Right cardiac atrium (tissue), 5 donors: ENCODE data around the gene WDR83. TPM values are rescaled to one million over a fixed set of nuclear protein-coding genes. Genes with fewer than 3 reads are reported as not detected.

ENCODE experiments used
- ATAC-seq, 2 donors: fragments of 200-7000 bp; cut with Tn5 transposase; one replicate each; pipeline versions ENCODE4 v1.8.0 to v1.9.1; 2020; ENCODE audit warnings: moderate library complexity in 2 of 2, mild to moderate bottlenecking in 1 of 2
- DNase-seq, 3 donors: peaks; one replicate each; pipeline ENCODE4 v3.0.0-alpha.2; 2020
- H3K27ac ChIP-seq: one replicate; pipeline ENCODE4 v1.5.1; 2013; ENCODE audit warnings: mild to moderate bottlenecking, low read length, control low read depth, moderate library complexity
- H3K27me3 ChIP-seq: one replicate; pipeline ENCODE4 v1.6.1; 2013; ENCODE audit not compliant: control insufficient read depth, insufficient read depth
- H3K4me1 ChIP-seq: one replicate; pipeline ENCODE4 v1.6.1; 2013; ENCODE audit warnings: low read length; ENCODE audit not compliant: control insufficient read depth, insufficient read depth
- H3K4me3 ChIP-seq: one replicate; pipeline ENCODE4 v1.5.1; 2013; ENCODE audit warnings: low read length, control low read depth
- H3K9me3 ChIP-seq: one replicate; pipeline ENCODE4 v1.6.1; 2013; ENCODE audit warnings: low read length; ENCODE audit not compliant: control insufficient read depth
- WGBS: extraction: QIAGEN DNeasy Blood & Tissue Kit; methylation state at CpG from one replicate; pipeline ENCODE4 v1.1.7; 2013; 5-methylcytosine and 5-hydroxymethylcytosine counted together
- intact Hi-C, 4 donors: fragments of 100-400 bp; cut with DNase I; formaldehyde crosslinking; loops; one replicate each; pipeline versions ENCODE4 v1.11.0 to v1.14.0; 2022 to 2023
- polyA plus RNA-seq: library from polyadenylated mRNA; stranded (reverse); fragments of 200-250 nt; gene quantifications from one replicate; pipeline ENCODE4 v1.2.3, GENCODE V29; 2013
- total RNA-seq, 4 donors: library from RNA; stranded (reverse); fragmentation: NEBNext Ultra II Directional; extraction: Animal tissue kit (Norgen Biotek cat#: 25700); gene quantifications; one replicate each; pipeline ENCODE4 v1.2.1, GENCODE V29; 2021
- donor health status: healthy with polysubstance abuse.
- donor health status: DM: no; HTN: yes; CAD: no.
- donor health status: DM: no; HTN: no; CAD: no.
- donor health status: DM: no; HTN: yes; CAD: no; lungs with severe emphysema.
- donor health status: DM: yes; HTN: yes; CAD: no.

Gene WDR83
- total and polyA plus RNA-seq, 5 donors = 6.3 to 10.5 (median 8.4) TPM

DNA sequence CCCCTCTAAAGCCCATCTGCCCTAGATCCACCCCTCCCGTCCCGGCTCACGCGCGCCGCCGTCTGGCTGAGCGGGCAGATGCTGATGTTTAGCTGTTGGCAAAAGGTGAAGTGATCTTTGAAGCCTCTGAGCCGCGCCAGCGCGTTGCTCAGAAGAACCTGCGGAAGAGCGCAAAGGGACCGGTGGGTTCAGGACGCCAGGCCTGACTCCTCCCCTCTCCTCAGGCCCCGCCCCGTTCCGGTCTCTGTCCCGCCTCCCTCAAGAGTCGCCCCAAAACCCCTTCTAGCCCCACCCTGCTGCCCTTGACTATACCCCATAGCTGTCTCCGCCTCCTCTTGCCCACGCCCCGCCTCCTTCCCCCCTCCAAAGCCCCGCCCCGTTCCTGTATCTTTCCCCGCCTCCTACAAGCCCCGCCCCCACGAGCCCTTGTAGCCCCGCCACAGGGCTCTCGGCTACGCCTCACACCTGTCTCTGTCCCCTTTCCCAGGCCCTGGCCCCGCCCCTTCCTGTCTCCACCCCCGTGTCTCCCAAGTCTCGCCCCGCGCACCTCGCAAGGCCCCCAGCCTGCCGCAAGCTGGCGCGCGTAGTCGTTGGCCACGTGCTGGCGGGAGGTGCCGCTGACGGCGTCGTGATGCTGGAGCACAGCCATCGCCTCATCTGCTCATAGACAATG is 9.6 kb upstream of the WDR83 start:
- Histone ChIP-seq H3K4me1 (no peaks in the 10 kb centered on the region), H3K4me3 (no peak overlapping the region), H3K27me3 (no peaks in the 10 kb centered on the region), H3K9me3 (no peaks in the 10 kb centered on the region), H3K27ac (no peak overlapping the region)
- intact Hi-C loops = no loop called here
- peak; percentile 40 to 56 for ATAC-seq
- WGBS = 58% methylated on average over 50 of the region's 50 CpGs
- peak in 1 of 3 donors; percentile 71 for DNase-seq

- WGBS = 97% methylated on average over 22 of the region's 22 CpGs
Measured at GRCh38 chr19:12657966-12658365, 8.6 kb upstream of the WDR83 start.

DNA sequence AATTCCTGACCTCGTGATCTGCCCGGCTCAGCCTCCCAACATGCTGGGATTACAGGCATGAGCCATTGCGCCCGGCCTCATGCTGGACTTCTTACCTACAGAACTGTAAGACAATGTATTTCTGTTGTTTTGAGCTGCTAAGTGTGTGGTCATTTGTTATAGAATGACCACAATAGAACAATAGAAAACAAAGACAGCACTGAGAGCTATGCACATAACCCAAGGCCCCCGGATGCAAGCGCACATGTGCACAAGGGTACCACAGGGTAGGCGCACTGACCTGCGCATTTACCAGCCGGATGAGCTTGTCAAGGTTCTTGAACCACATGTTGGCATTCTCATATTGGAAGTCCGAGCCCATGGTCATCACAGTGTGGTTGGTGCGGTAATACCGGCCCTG is 5.6 kb upstream of the WDR83 start:
- WGBS = 93% methylated on average over 12 of the region's 12 CpGs
- Histone ChIP-seq H3K27ac (no peak overlapping the region), H3K27me3 (no peaks in the 10 kb centered on the region), H3K4me1 (peaks cover 2% of the 10 kb centered on the region), H3K9me3 (no peaks in the 10 kb centered on the region), H3K4me3 (no peak overlapping the region)
- intact Hi-C loops = loop anchor here in 1 of 4 donors (10.0 kb wide), 1 partner anchor 96 kb away; no protein-coding TSS in a partner anchor
- ATAC-seq = no peak
- no peak for DNase-seq

More at GRCh38 chr19:12657966-12658365, 8.6 kb upstream of the WDR83 start:
- Histone ChIP-seq H3K27ac (no peak overlapping the region), H3K4me1 (no peaks in the 10 kb centered on the region), H3K4me3 (no peak overlapping the region), H3K9me3 (no peaks in the 10 kb centered on the region), H3K27me3 (no peaks in the 10 kb centered on the region)
- ATAC-seq = peak in 1 of 2 donors; percentile 25
- intact Hi-C loops = no loop called here
- DNase-seq = peak in 1 of 3 donors; percentile 45

- no peaks in the 10 kb centered on the region for H3K27me3 ChIP-seq
- H3K4me1 ChIP-seq = peaks cover 7% of the 10 kb centered on the region
- no peaks in the 10 kb centered on the region for H3K9me3 ChIP-seq
- H3K27ac ChIP-seq = no peak overlapping the region
- H3K4me3 ChIP-seq = no peak overlapping the region
- ATAC-seq = no peak
- DNase-seq = peak in 1 of 3 donors; percentile 65
- intact Hi-C loops = loop anchor here in 1 of 4 donors (10.0 kb wide), 1 partner anchor 100 kb away; no protein-coding TSS in a partner anchor
- WGBS = 86% methylated on average over 29 of the region's 29 CpGs
Measured at GRCh38 chr19:12664406-12665280, 2.0 kb upstream of the WDR83 start.

DNA sequence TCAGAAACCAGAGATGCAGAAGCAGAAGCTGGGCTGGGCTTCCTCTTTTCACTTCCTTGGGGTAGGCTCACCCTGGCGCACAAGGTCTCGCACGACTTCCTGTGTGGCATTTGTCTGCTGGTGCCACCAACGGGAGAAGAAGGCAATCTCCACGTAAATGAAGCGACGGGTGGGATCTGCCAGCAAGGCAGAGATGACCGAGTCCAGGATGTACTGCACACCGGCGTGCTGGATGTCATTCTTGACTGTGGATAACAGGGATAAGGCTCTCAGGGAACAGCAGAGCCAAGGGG is 1.4 kb upstream of the WDR83 start:
- intact Hi-C loops = loop anchor here in 1 of 4 donors (10.0 kb wide), 1 partner anchor 100 kb away; no protein-coding TSS in a partner anchor
- Histone ChIP-seq H3K27me3 (no peaks in the 10 kb centered on the region), H3K4me1 (peaks cover 7% of the 10 kb centered on the region), H3K4me3 (no peak overlapping the region), H3K27ac (no peak overlapping the region), H3K9me3 (no peaks in the 10 kb centered on the region)
- DNase-seq (peak in 2 of 3 donors; percentile 76), ATAC-seq (no peak)
- 81% methylated on average over 10 of the region's 10 CpGs for WGBS

DNA sequence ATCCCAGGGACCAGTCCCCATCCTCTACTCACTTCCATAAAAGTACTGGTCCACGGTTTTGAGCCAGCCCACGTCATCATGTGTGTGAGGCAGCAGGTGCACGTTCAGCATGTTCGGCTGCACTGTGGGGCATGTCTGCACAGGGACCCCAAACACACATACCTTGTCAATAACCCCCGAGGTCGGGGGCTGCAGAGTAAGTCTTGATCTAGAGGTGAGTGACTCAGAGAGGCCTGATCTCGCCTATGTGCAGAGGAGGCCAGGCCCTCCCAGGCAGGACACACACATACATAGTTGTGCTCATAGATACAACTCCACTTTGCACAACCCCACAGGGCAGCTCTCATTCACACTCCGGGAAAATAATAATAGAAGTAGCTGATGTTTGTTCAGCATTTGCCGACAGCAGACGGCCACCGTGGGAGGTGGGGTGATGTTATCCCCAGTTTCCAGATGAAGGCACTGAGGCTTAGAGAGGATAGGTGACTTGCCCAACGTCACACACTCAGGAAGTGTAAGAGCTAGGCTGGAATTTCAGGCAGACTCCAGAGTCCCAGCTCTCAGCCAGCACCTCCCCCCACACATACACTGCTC is 839 bp upstream of the WDR83 start:
- H3K4me1 ChIP-seq = peaks cover 7% of the 10 kb centered on the region
- no peak for ATAC-seq
- 55% methylated on average over 12 of the region's 12 CpGs for WGBS

DNA sequence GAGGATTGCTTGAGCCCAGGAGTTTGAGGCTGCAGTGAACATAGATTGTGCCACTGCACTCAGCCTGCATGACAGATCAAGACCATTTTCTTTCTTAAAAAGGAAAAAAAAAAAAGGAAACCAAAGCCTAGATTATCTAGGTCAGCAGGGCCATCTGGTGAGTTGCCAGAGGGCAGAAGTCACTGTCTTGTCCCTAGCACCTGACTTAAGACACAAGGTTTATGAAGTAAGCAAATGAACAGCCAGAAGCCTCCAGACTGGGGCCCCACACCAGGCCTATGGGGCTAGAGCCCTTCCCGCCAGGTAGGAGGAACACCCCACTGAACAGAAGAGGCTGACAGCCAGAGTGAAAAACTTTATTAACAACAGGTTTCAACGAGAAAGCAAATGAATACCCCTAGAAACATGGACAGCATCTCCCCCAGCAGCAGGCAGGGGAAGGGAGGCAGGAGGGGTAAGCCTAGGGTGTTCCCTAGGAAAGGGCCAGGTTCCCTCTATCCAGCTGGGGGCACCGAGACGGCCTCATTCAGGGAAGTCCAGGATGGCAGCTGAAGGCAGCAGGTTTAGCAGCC is 1.2 kb downstream of the WDR83 start:
- Histone ChIP-seq H3K9me3 (no peaks in the 10 kb centered on the region), H3K27me3 (no peaks in the 10 kb centered on the region), H3K4me1 (peaks cover 7% of the 10 kb centered on the region), H3K27ac (no peak overlapping the region), H3K4me3 (no peak overlapping the region)
- DNase-seq (no peak), ATAC-seq (no peak)
- 77% methylated on average over 4 of the region's 4 CpGs for WGBS
- intact Hi-C loops = loop anchor here in 1 of 4 donors (10.0 kb wide), 1 partner anchor 103 kb away; no protein-coding TSS in a partner anchor

More for the DNA sequence above, 839 bp upstream of the WDR83 start:
- peak in 1 of 3 donors; percentile 41 for DNase-seq
- Histone ChIP-seq H3K27me3 (no peaks in the 10 kb centered on the region), H3K9me3 (no peaks in the 10 kb centered on the region), H3K27ac (peak overlapping the region; percentile 75), H3K4me3 (peak overlapping the region; percentile 98)
- intact Hi-C loops = loop anchor here in 1 of 4 donors (10.0 kb wide), 1 partner anchor 101 kb away; no protein-coding TSS in a partner anchor

DNA sequence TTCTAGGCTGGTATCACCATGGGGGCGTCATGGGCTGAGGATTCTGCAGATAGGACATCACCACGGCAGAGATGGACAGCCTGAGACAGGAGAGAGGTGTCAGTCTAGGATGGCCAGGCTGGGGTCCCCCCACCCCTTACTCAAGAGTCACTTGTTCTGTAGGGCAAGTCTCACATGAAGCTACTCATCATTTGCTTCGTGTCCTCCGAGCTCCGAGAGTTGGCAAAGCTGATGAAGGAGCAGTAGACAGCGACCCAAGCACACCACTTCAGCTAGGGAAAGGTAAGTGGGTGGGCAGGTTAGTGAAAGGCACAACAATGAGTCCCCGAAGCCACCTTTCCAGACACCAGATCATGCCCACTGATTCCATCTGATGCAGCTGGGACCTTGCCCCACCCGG is 1.7 kb downstream of the WDR83 start:
- WGBS = 67% methylated on average over 8 of the region's 8 CpGs
- Histone ChIP-seq H3K4me3 (peak overlapping the region; percentile 59), H3K4me1 (peaks cover 7% of the 10 kb centered on the region), H3K27me3 (no peaks in the 10 kb centered on the region), H3K27ac (no peak overlapping the region), H3K9me3 (no peaks in the 10 kb centered on the region)
- no peak for ATAC-seq
- intact Hi-C loops = loop anchor here in 1 of 4 donors (10.0 kb wide), 1 partner anchor 104 kb away; no protein-coding TSS in a partner anchor
- DNase-seq = no peak

- DNase-seq (peak; percentile 58 to 84 (median 80)), ATAC-seq (peak; percentile 7 to 10)
- Histone ChIP-seq H3K27ac (peak overlapping the region; percentile 97), H3K9me3 (no peaks in the 10 kb centered on the region), H3K4me3 (peak overlapping the region; percentile 59), H3K27me3 (no peaks in the 10 kb centered on the region), H3K4me1 (peaks cover 7% of the 10 kb centered on the region)
- under 1% methylated on average over 24 of the region's 24 CpGs for WGBS
- intact Hi-C loops = loop anchor here in 1 of 4 donors (10.0 kb wide), 1 partner anchor 104 kb away; no protein-coding TSS in a partner anchor
Measured at GRCh38 chr19:12668932-12669269, 2.3 kb downstream of the WDR83 start.

DNA sequence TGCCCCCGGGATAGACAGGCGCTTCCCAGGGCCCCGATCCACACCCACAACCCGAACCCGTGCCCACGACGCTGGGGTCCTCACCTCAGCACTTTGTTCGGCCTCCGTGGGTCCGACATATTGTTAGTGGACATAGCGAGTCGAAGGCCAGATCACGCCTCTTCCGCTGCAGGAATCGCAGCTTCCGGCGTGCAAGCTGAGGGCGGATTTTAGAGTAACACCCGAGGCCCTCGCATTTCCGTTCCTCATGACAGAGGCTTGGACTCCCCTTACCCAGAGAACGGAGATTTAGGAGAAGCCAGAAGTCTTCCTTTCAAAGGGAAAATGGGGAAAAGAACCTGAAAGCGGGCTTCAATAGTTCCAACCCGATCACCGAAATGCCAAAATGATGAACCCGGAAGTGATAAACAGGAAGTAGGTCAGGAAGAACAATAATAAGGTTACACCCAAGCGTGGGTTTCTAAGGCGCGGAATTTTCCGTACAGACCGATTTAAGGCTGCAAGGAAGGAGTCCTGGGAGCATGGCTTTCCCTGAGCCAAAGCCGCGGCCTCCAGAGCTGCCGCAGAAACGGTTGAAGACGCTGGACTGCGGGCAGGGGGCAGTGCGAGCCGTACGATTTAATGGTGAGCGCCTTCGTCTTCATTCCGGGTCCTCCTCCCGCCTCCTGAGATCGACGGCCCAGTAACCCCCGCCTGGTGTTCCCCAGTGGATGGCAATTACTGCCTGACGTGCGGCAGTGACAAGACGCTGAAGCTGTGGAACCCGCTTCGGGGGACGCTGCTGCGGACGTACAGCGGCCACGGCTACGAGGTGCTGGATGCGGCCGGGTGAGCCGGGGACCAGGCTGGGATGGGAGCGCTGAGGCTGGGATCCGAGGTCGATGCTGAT is 2.9 kb downstream of the WDR83 start:
- H3K4me3 ChIP-seq = peak overlapping the region; percentile 59
- no peaks in the 10 kb centered on the region for H3K27me3 ChIP-seq
- H3K9me3 ChIP-seq = no peaks in the 10 kb centered on the region
- DNase-seq (peak; percentile 81 to 93 (median 88)), ATAC-seq (peak; percentile 67 to 69)
- peak overlapping the region; percentile 97 for H3K27ac ChIP-seq
- intact Hi-C loops = loop anchor here in 2 of 4 donors (10.0 kb wide), 2 partner anchors 105 to 175 kb away; no protein-coding TSS in a partner anchor
- H3K4me1 ChIP-seq = peaks cover 7% of the 10 kb centered on the region
- under 1% methylated on average over 64 of the region's 64 CpGs for WGBS
